Keratinocyte (primary cell): ENCODE data around the gene WWC1. TPM values are rescaled to one million over a fixed set of nuclear protein-coding genes. Genes with fewer than 3 reads are reported as not detected.

Experiments
- DNase-seq: peaks from one replicate; pipeline ENCODE4 v3.0.0-alpha.2; 2011; ENCODE audit warnings: low read depth, missing footprints, low spot score
- FAIRE-seq: peaks from 2 replicates; lab custom pipeline; 2011; peaks lifted over from hg19 to GRCh38; lab: Jason Lieb, UNC
- H2AFZ ChIP-seq: 2 replicates; pipeline ENCODE4 v1.6.0; 2012; ENCODE audit warnings: low read length, control low read depth, inconsistent platforms; ENCODE audit not compliant: control insufficient read depth
- H3K27ac ChIP-seq: 2 replicates; pipeline ENCODE4 v1.5.1; 2011; ENCODE audit warnings: low read length; ENCODE audit not compliant: control insufficient read depth, insufficient read depth
- H3K27me3 ChIP-seq: 3 replicates; pipeline ENCODE4 v1.6.0; 2011; ENCODE audit warnings: low read length; ENCODE audit not compliant: control insufficient read depth, insufficient read depth; ENCODE audit errors: extremely low read depth
- H3K36me3 ChIP-seq, 2 experiments: 2 replicates in 1 of 2; 3 replicates in 1 of 2; pipeline ENCODE4 v1.5.1; 2011; ENCODE audit warnings: low read length in 2 of 2, mild to moderate bottlenecking in 1 of 2; ENCODE audit not compliant: control insufficient read depth in 2 of 2, insufficient read depth in 2 of 2; ENCODE audit errors: extremely low read depth in 1 of 2
- H3K4me1 ChIP-seq: 3 replicates; pipeline ENCODE4 v1.5.1; 2011; ENCODE audit warnings: low read length; ENCODE audit not compliant: control insufficient read depth, insufficient read depth; ENCODE audit errors: extremely low read depth
- H3K4me2 ChIP-seq: 3 replicates; pipeline ENCODE4 v1.6.0; 2011; ENCODE audit warnings: low read depth, low read length; ENCODE audit not compliant: control insufficient read depth, insufficient read depth; ENCODE audit errors: extremely low read depth
- H3K4me3 ChIP-seq, 3 experiments: fragments of 200-600 bp in 1 of 3; sonication (generic) in 1 of 3; 2 replicates in 2 of 3; 3 replicates in 1 of 3; pipeline ENCODE4 v1.5.1; 2011 to 2016; ENCODE audit warnings: low read length in 3 of 3, mild to moderate bottlenecking in 3 of 3, control low read depth in 2 of 3, inconsistent platforms in 1 of 3, low read depth in 1 of 3, mixed read lengths in 1 of 3, mixed run types in 1 of 3, moderate library complexity in 1 of 3; ENCODE audit not compliant: control insufficient read depth in 2 of 3, insufficient read depth in 2 of 3; ENCODE audit errors: extremely low read depth in 1 of 3
- H3K79me2 ChIP-seq: 2 replicates; pipeline ENCODE4 v1.6.0; 2012; ENCODE audit warnings: low read length; ENCODE audit not compliant: control insufficient read depth, insufficient read depth
- H3K9ac ChIP-seq: 3 replicates; pipeline ENCODE4 v1.6.0; 2011; ENCODE audit warnings: low read length; ENCODE audit not compliant: control insufficient read depth, insufficient read depth; ENCODE audit errors: extremely low read depth
- H3K9me1 ChIP-seq: 3 replicates; pipeline ENCODE4 v1.6.0; 2011; ENCODE audit warnings: low read length; ENCODE audit not compliant: control insufficient read depth, insufficient read depth; ENCODE audit errors: extremely low read depth
- H3K9me3 ChIP-seq: 2 replicates; pipeline ENCODE4 v1.5.1; 2012; ENCODE audit warnings: low read depth, low read length; ENCODE audit not compliant: control insufficient read depth
- H4K20me1 ChIP-seq: 3 replicates; pipeline ENCODE4 v1.6.0; 2011; ENCODE audit warnings: low read length; ENCODE audit not compliant: control insufficient read depth, insufficient read depth; ENCODE audit errors: extremely low read depth
- CTCF ChIP-seq, 3 experiments: IDR thresholded peaks in 1 of 3; conservative IDR thresholded peaks in 1 of 3; optimal IDR thresholded peaks in 1 of 3; 2 replicates in 2 of 3; 3 replicates in 1 of 3; pipeline versions ENCODE3 to v1.5.1; 2011; ENCODE audit warnings: low read length in 3 of 3, mild to moderate bottlenecking in 3 of 3, moderate library complexity in 2 of 3, control low read depth in 1 of 3, inconsistent platforms in 1 of 3; ENCODE audit not compliant: insufficient read depth in 2 of 3; ENCODE audit errors: extremely low read depth in 1 of 3
- EZH2 ChIP-seq: IDR thresholded peaks from one replicate; pipeline ENCODE4 v1.6.1; 2012; ENCODE audit warnings: inconsistent platforms, mild to moderate bottlenecking, low read length, moderate library complexity
- dilution Hi-C: fragments of 300-500 bp; cut with MboI; formaldehyde crosslinking; loops from one replicate; pipeline ENCODE4 v1.7.0; 2020; ENCODE audit warnings: low sequenced_read_pairs; ENCODE audit not compliant: extremely low pct_ligation_motif_present
- polyA plus RNA-seq, 5 experiments: library from polyadenylated mRNA; depleted of rRNA in 3 of 5; stranded (reverse) in 3 of 5; stranded (forward) in 1 of 5; unstranded in 1 of 5; fragments of >200 nt; gene quantifications; 1 replicate in 1 of 5; 2 replicates in 3 of 5; 3 replicates in 1 of 5; pipeline versions ENCODE4 v1.2.1 to v1.2.3, GENCODE V29; 2011 to 2012; ENCODE audit warnings: missing spikeins in 2 of 5, low read depth in 1 of 5, low replicate concordance in 1 of 5

Gene WWC1
- polyA plus RNA-seq, 1 donor (not counting 4 experiments of a cell fraction or from before 2014, with no cell fraction given) = 19.8 TPM

DNA sequence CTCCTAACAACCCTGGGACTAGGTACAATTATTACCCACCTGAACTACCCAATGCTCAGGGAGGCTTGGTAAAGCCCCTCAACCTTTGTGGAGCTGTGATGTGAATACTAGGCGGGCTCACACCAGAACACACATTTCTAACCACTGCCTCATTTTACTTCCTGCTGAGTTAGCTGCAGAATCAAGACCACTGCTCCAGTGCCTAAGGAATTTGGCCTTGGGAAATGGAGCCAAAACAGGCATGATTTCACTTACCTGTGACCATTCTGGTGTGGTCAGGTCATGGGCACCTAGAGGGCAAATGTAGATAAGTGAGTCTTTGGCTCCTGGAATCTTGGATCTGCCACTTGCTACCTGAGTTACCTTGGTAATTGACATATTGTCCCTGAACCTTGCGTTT lies 5.2 kb downstream of the WWC1 start:
- TF ChIP-seq EZH2 (no peak), CTCF (optimal IDR thresholded peaks at IDR 0.05 in 1 of 3, IDR thresholded peaks at IDR 0.05 in 1 of 3, conservative IDR thresholded peaks at IDR 0.05 in 1 of 3; ENCODE audit: extremely low read depth in 1 of 3, insufficient read depth in 2 of 3, low read length in 3 of 3) (no peak)
- no peak overlapping the region for H3K4me2 ChIP-seq
- H3K79me2 ChIP-seq = peaks cover 84% of the 10 kb centered on the region
- H2AFZ ChIP-seq = no peak overlapping the region
- no peak for DNase-seq
- no peaks in the 10 kb centered on the region for H3K9me3 ChIP-seq
- FAIRE-seq = no peak
- H3K4me1 ChIP-seq = peaks cover 57% of the 10 kb centered on the region
- H3K4me3 ChIP-seq = no peak overlapping the region
- no peaks in the 10 kb centered on the region for H3K27me3 ChIP-seq
- H4K20me1 ChIP-seq = peaks cover 4% of the 10 kb centered on the region
- dilution Hi-C loops = no loop called here
- H3K9ac ChIP-seq = no peak overlapping the region
- peaks cover 4% of the 10 kb centered on the region for H3K9me1 ChIP-seq
- H3K36me3 ChIP-seq = peaks cover 0 to 9% of the 10 kb centered on the region in 2 experiments
- no peak overlapping the region for H3K27ac ChIP-seq

GRCh38 chr5:168298949-168299348 lies 7.5 kb downstream of the WWC1 start:
- Histone ChIP-seq H3K79me2 (peaks cover 84% of the 10 kb centered on the region), H3K4me3 (no peak overlapping the region), H3K27ac (no peak overlapping the region), H3K27me3 (no peaks in the 10 kb centered on the region), H2AFZ (no peak overlapping the region), H3K36me3 (peaks cover 0 to 6% of the 10 kb centered on the region in 2 experiments), H3K4me2 (no peak overlapping the region), H3K9me3 (no peaks in the 10 kb centered on the region), H3K9ac (no peak overlapping the region), H4K20me1 (peaks cover 4% of the 10 kb centered on the region), H3K4me1 (peaks cover 64% of the 10 kb centered on the region), H3K9me1 (peaks cover 10% of the 10 kb centered on the region)
- dilution Hi-C loops = no loop called here
- no peak for TF ChIP-seq EZH2
- TF ChIP-seq CTCF (optimal IDR thresholded peaks at IDR 0.05 in 1 of 3, IDR thresholded peaks at IDR 0.05 in 1 of 3, conservative IDR thresholded peaks at IDR 0.05 in 1 of 3; ENCODE audit: extremely low read depth in 1 of 3, insufficient read depth in 2 of 3, low read length in 3 of 3) = no peak
- no peak for DNase-seq
- FAIRE-seq = no peak
